HCT116 (cell line): ENCODE measurements around the gene MAGEA4.

Experiments
- CEBPB ChIP-seq: IDR thresholded peaks from 2 replicates; pipeline ENCODE4 v1.6.1; 2012; ENCODE audit warnings: low read depth
- ELF1 ChIP-seq: IDR thresholded peaks from 2 replicates; pipeline ENCODE4 v1.6.1; 2012; ENCODE audit warnings: low read depth, borderline replicate concordance
- EZH2 ChIP-seq: fragments of 200-600 bp; sonication (generic); IDR thresholded peaks from 2 replicates; pipeline ENCODE4 v1.6.1; 2017; ENCODE audit warnings: antibody characterized with exemption, mixed run types
- JUND ChIP-seq: IDR thresholded peaks from 2 replicates; pipeline ENCODE4 v1.6.1; 2012
- POLR2A ChIP-seq: IDR thresholded peaks from 2 replicates; pipeline ENCODE4 v1.7.0; 2011; ENCODE audit warnings: borderline replicate concordance; ENCODE audit not compliant: insufficient read depth, insufficient read length; ENCODE audit errors: extremely low read depth
- POLR2AphosphoS5 ChIP-seq: IDR thresholded peaks from 2 replicates; pipeline ENCODE4 v1.6.1; 2011; ENCODE audit warnings: mild to moderate bottlenecking, low read depth, low read length, moderate library complexity
- RAD21 ChIP-seq: IDR thresholded peaks from 2 replicates; pipeline ENCODE4 v1.6.1; 2012; ENCODE audit warnings: low read depth, mild to moderate bottlenecking
- SIN3A ChIP-seq: IDR thresholded peaks from 2 replicates; pipeline ENCODE4 v1.6.1; 2012; ENCODE audit warnings: low read depth
- SP1 ChIP-seq: IDR thresholded peaks from 2 replicates; pipeline ENCODE4 v1.6.1; 2012; ENCODE audit warnings: low read depth
- SRF ChIP-seq: IDR thresholded peaks from 2 replicates; pipeline ENCODE4 v1.6.1; 2012; ENCODE audit warnings: low read depth
- ZFX ChIP-seq: fragments of 450-650 bp; IDR thresholded peaks from 2 replicates; pipeline ENCODE4 v1.6.1; 2017
- TF ChIP-seq, protein P1 (sequence below), 3 experiments: fragments of 200-600 bp in 1 of 3; sonication (generic) in 1 of 3; IDR thresholded peaks in 2 of 3; conservative IDR thresholded peaks in 1 of 3; 2 replicates each; pipeline ENCODE4 v1.5.1; 2012 to 2017; ENCODE audit warnings: low read depth in 2 of 3, low read length in 2 of 3, antibody characterized with exemption in 1 of 3, borderline replicate concordance in 1 of 3, control low read depth in 1 of 3, mild to moderate bottlenecking in 1 of 3, mixed read lengths in 1 of 3, mixed run types in 1 of 3, moderate library complexity in 1 of 3; ENCODE audit not compliant: insufficient read depth in 1 of 3
- TF ChIP-seq, protein P2 (sequence below): IDR thresholded peaks from 2 replicates; pipeline ENCODE4 v1.6.1; 2012
- TF ChIP-seq, protein P3 (sequence below): IDR thresholded peaks from 2 replicates; pipeline ENCODE4 v1.6.1; 2012; ENCODE audit warnings: low read depth

DNA sequence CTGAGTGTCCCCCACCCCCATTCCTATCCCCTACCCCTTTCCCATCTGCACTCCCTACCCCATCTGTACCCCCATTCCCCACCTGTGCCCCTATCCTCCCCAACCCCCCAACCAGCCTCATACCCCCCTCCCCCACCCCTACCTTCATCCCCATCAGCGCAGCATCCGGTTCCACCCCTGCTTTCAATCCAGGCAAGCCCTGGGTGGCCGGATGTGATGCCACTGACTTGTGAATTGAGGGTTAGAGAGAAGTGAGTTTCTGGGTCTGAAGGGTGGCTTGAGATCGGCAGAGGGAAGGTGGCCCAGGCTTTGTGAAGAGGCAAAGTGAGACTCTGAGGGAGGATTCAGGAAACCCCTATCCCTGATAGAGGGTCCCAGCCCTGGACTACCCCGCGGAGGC lies 7.8 kb downstream of the MAGEA4 start:
- TF ChIP-seq, protein P1, sequence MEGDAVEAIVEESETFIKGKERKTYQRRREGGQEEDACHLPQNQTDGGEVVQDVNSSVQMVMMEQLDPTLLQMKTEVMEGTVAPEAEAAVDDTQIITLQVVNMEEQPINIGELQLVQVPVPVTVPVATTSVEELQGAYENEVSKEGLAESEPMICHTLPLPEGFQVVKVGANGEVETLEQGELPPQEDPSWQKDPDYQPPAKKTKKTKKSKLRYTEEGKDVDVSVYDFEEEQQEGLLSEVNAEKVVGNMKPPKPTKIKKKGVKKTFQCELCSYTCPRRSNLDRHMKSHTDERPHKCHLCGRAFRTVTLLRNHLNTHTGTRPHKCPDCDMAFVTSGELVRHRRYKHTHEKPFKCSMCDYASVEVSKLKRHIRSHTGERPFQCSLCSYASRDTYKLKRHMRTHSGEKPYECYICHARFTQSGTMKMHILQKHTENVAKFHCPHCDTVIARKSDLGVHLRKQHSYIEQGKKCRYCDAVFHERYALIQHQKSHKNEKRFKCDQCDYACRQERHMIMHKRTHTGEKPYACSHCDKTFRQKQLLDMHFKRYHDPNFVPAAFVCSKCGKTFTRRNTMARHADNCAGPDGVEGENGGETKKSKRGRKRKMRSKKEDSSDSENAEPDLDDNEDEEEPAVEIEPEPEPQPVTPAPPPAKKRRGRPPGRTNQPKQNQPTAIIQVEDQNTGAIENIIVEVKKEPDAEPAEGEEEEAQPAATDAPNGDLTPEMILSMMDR (IDR thresholded peaks at IDR 0.05 in 2 of 3, conservative IDR thresholded peaks at IDR 0.05 in 1 of 3; ENCODE audit: borderline replicate concordance in 1 of 3, insufficient read depth in 1 of 3, low read depth in 2 of 3, low read length in 2 of 3), result no peak
- TF ChIP-seq POLR2AphosphoS5 (no peak), JUND (no peak), SIN3A (no peak), ELF1 (no peak), SRF (no peak), ZFX (no peak), SP1 (no peak), EZH2 (no peak), CEBPB (no peak), RAD21 (no peak), POLR2A (no peak)
- TF ChIP-seq, protein P2, sequence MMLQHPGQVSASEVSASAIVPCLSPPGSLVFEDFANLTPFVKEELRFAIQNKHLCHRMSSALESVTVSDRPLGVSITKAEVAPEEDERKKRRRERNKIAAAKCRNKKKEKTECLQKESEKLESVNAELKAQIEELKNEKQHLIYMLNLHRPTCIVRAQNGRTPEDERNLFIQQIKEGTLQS, result no peak
- TF ChIP-seq, protein P3, sequence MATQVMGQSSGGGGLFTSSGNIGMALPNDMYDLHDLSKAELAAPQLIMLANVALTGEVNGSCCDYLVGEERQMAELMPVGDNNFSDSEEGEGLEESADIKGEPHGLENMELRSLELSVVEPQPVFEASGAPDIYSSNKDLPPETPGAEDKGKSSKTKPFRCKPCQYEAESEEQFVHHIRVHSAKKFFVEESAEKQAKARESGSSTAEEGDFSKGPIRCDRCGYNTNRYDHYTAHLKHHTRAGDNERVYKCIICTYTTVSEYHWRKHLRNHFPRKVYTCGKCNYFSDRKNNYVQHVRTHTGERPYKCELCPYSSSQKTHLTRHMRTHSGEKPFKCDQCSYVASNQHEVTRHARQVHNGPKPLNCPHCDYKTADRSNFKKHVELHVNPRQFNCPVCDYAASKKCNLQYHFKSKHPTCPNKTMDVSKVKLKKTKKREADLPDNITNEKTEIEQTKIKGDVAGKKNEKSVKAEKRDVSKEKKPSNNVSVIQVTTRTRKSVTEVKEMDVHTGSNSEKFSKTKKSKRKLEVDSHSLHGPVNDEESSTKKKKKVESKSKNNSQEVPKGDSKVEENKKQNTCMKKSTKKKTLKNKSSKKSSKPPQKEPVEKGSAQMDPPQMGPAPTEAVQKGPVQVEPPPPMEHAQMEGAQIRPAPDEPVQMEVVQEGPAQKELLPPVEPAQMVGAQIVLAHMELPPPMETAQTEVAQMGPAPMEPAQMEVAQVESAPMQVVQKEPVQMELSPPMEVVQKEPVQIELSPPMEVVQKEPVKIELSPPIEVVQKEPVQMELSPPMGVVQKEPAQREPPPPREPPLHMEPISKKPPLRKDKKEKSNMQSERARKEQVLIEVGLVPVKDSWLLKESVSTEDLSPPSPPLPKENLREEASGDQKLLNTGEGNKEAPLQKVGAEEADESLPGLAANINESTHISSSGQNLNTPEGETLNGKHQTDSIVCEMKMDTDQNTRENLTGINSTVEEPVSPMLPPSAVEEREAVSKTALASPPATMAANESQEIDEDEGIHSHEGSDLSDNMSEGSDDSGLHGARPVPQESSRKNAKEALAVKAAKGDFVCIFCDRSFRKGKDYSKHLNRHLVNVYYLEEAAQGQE, result no peak
